ENCODE measurements around the gene TKT. TPM values are rescaled to one million over a fixed set of nuclear protein-coding genes. Genes with fewer than 3 reads are reported as not detected.

TKT gene
- total RNA-seq, 4 donors from 2014 or later, result 18.5 to 41.3 (median 23.8) TPM

GRCh38 chr3:53287131-53287629 is 31.4 kb upstream of the TKT start:
- no peak overlapping the region for H3K4me3 ChIP-seq
- DNase-seq (no peak), ATAC-seq (no peak)
- no peak overlapping the region for H3K27ac ChIP-seq
- intact Hi-C loops (cut with DNase I; ENCODE audit: low total_unique reads) (no loop called here), in situ Hi-C loops (cut with MboI; ENCODE audit: low sequenced_read_pairs in 4 of 4) (no loop called here)
- no peaks in the 10 kb centered on the region for H3K4me1 ChIP-seq
- H3K9me3 ChIP-seq, result no peaks in the 10 kb centered on the region
- no peaks in the 10 kb centered on the region for H3K27me3 ChIP-seq
- peaks cover 0 to 63% of the 10 kb centered on the region in 2 donors for H3K36me3 ChIP-seq
- TF ChIP-seq CTCF (IDR thresholded peaks at IDR 0.05 in 4 of 5, conservative IDR thresholded peaks at IDR 0.05 in 1 of 5) (no peak), POLR2A (IDR thresholded peaks at IDR 0.05) (no peak)

GRCh38 chr3:53286727-53287126 is 30.9 kb upstream of the TKT start:
- TF ChIP-seq CTCF (IDR thresholded peaks at IDR 0.05 in 4 of 5, conservative IDR thresholded peaks at IDR 0.05 in 1 of 5) (no peak), POLR2A (IDR thresholded peaks at IDR 0.05) (no peak)
- Histone ChIP-seq H3K4me1 (no peaks in the 10 kb centered on the region), H3K27me3 (no peaks in the 10 kb centered on the region), H3K9me3 (no peaks in the 10 kb centered on the region), H3K4me3 (no peak overlapping the region), H3K36me3 (peaks cover 0 to 59% of the 10 kb centered on the region in 2 donors), H3K27ac (no peak overlapping the region)
- in situ Hi-C loops (cut with MboI; ENCODE audit: low sequenced_read_pairs in 4 of 4) (no loop called here), intact Hi-C loops (cut with DNase I; ENCODE audit: low total_unique reads) (no loop called here)
- DNase-seq, result no peak
- ATAC-seq, result no peak

- in situ Hi-C loops (cut with MboI; ENCODE audit: low sequenced_read_pairs in 4 of 4), result no loop called here
- intact Hi-C loops (cut with DNase I; ENCODE audit: low total_unique reads), result no loop called here
- Histone ChIP-seq H3K36me3 (peaks cover 0 to 34% of the 10 kb centered on the region in 2 donors), H3K27ac (no peak overlapping the region), H3K9me3 (no peaks in the 10 kb centered on the region), H3K27me3 (no peaks in the 10 kb centered on the region), H3K4me3 (no peak overlapping the region), H3K4me1 (no peaks in the 10 kb centered on the region)
- ATAC-seq (no peak), DNase-seq (no peak)
- TF ChIP-seq CTCF (IDR thresholded peaks at IDR 0.05 in 4 of 5, conservative IDR thresholded peaks at IDR 0.05 in 1 of 5) (no peak), POLR2A (IDR thresholded peaks at IDR 0.05) (no peak)
Measured at GRCh38 chr3:53282581-53282980, 26.8 kb upstream of the TKT start.

GRCh38 chr3:53278667-53279066 is 22.8 kb upstream of the TKT start:
- in situ Hi-C loops (cut with MboI; ENCODE audit: low sequenced_read_pairs in 4 of 4), result no loop called here
- ATAC-seq, result no peak
- H3K9me3 ChIP-seq, result no peaks in the 10 kb centered on the region
- DNase-seq, result no peak
- H3K4me3 ChIP-seq, result no peak overlapping the region
- no peak overlapping the region for H3K27ac ChIP-seq
- H3K27me3 ChIP-seq, result no peaks in the 10 kb centered on the region
- H3K36me3 ChIP-seq, result peaks cover 0 to 3% of the 10 kb centered on the region in 2 donors
- TF ChIP-seq CTCF (IDR thresholded peaks at IDR 0.05 in 4 of 5, conservative IDR thresholded peaks at IDR 0.05 in 1 of 5), result no peak
- TF ChIP-seq POLR2A (IDR thresholded peaks at IDR 0.05), result no peak
- intact Hi-C loops (cut with DNase I; ENCODE audit: low total_unique reads), result no loop called here
- no peaks in the 10 kb centered on the region for H3K4me1 ChIP-seq
